ENCODE data around the gene KCTD7. TPM values are rescaled to one million over a fixed set of nuclear protein-coding genes. Genes with fewer than 3 reads are reported as not detected.
"Not testable (repeated sequence)": the region's sequence is repeated elsewhere in the genome, so short reads cannot be mapped to it uniquely, and the experiment has no call there.

KCTD7 gene
- total and polyA plus RNA-seq, 2 of the 13 experiments (the other 11 are each of a cell fraction or from before 2014, with no cell fraction given): 7.3 to 13.5 TPM

DNA sequence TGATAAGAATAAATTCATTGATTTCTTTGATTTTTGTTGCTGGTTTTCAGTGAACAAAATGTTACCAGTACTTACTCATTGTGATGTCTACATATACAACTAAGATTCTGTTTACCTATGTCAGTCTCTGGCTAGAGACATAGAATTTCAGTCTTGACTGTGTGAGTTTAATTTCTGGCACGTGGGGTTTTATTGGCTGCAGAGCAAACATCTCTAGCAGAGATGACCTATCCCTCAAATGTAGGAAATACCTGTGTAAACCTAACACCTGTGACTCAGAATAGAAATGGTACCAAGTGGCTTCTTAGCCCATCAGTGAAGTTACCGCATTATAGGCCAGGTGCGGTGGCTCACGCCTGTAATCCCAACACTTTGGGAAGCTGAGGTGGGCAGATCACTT lies 57.0 kb downstream of the KCTD7 start:
- WGBS (ENCODE audit: low lambda C conversion rate): 100% methylated on average over 4 of the region's 4 CpGs
- H3K27me3 ChIP-seq (ENCODE audit: control insufficient read depth in 1 of 2, insufficient read depth in 2 of 2, low read length in 2 of 2); H2AFZ ChIP-seq (ENCODE audit: low read length); H3K27ac ChIP-seq (ENCODE audit: extremely low read length, insufficient read depth, low read length); intact Hi-C loops (cut with micrococcal nuclease; ENCODE audit: unreplicated experiment); DNase-seq (ENCODE audit: low spot score); ATAC-seq; CTCF ChIA-PET (ENCODE audit: low intra/inter-chr PET ratio, low total read pairs); H3K4me3 ChIP-seq (replicated peaks in 1 of 3; ENCODE audit: insufficient read depth in 1 of 3, low read depth in 2 of 3, low read length in 3 of 3); in situ Hi-C loops (cut with HindIII; ENCODE audit: extremely low pct_ligation_motif_present, low pct_unique_long_range_greater_than_20kb); BruUV-seq (replicated peaks); H4K20me1 ChIP-seq (ENCODE audit: insufficient read depth, low read length); H3K4me2 ChIP-seq (ENCODE audit: low read depth, low read length); FAIRE-seq; H3K9ac ChIP-seq (ENCODE audit: insufficient read depth, low read depth, low read length); H3K36me3 ChIP-seq (replicated peaks in 1 of 2; ENCODE audit: control insufficient read depth in 1 of 2, insufficient read depth in 2 of 2, low read length in 2 of 2); H3K9me3 ChIP-seq (ENCODE audit: low read length): not testable (repeated sequence)
- POLR2A ChIA-PET: interaction anchor here (0.7 kb wide), 1 partner anchor 668 kb away, joined by 3 read pairs; no protein-coding TSS in a partner anchor
- Histone ChIP-seq H3K79me2 (ENCODE audit: insufficient read depth, low read length) (peaks cover 59% of the 10 kb centered on the region), H3K4me1 (ENCODE audit: insufficient read depth, low read length) (peaks cover 38% of the 10 kb centered on the region)

DNA sequence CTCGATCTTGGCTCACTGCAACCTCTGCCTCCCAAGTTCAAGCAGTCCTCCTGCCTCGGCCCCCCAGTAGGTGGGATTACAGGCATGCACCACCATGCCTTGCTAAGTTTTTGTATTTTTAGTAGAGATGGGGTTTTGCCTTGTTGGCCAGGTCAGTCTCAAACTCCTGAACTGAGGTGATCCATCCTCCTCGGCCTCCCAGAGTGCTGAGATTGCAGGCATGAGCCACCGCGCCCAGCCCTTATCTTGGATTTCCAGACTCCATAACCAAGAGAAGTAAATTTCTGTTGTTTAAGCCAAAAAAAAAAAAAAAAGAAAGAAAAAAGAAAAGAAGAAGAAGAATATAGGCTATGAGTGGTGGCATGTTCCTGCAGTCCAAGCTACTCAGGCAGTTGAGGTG lies 58.5 kb downstream of the KCTD7 start:
- Histone ChIP-seq H3K9me3 (ENCODE audit: low read length) (no peaks in the 10 kb centered on the region), H3K36me3 (replicated peaks in 1 of 2; ENCODE audit: control insufficient read depth in 1 of 2, insufficient read depth in 2 of 2, low read length in 2 of 2) (0 out of 5 replicates have a peak, but pooled peaks cover 0 to 2% of the 10 kb centered on the region in 2 experiments), H3K4me3 (replicated peaks in 1 of 3; ENCODE audit: insufficient read depth in 1 of 3, low read depth in 2 of 3, low read length in 3 of 3) (no peak overlapping the region), H3K79me2 (ENCODE audit: insufficient read depth, low read length) (peaks cover 50% of the 10 kb centered on the region), H3K27ac (ENCODE audit: extremely low read length, insufficient read depth, low read length) (no peak overlapping the region), H3K27me3 (ENCODE audit: control insufficient read depth in 1 of 2, insufficient read depth in 2 of 2, low read length in 2 of 2) (no peaks in the 10 kb centered on the region), H2AFZ (ENCODE audit: low read length) (no peak overlapping the region), H3K4me2 (ENCODE audit: low read depth, low read length) (no peak overlapping the region), H4K20me1 (ENCODE audit: insufficient read depth, low read length) (peaks cover 4% of the 10 kb centered on the region; the same call in 1 of the 2 replicates), H3K9ac (ENCODE audit: insufficient read depth, low read depth, low read length) (no peak overlapping the region), H3K4me1 (ENCODE audit: insufficient read depth, low read length) (peaks cover 30% of the 10 kb centered on the region)
- TF ChIP-seq HNRNPLL (IDR thresholded peaks at IDR 0.05; ENCODE audit: low read depth, low read length, poor library complexity, severe bottlenecking): no peak
- TF ChIP-seq HMGA1 (CRISPR knock-in tag; conservative IDR thresholded peaks at IDR 0.05): no peak
- TF ChIP-seq ZNF207 (IDR thresholded peaks at IDR 0.05; ENCODE audit: borderline replicate concordance): no peak
- no peak for TF ChIP-seq ZNF180 (CRISPR knock-in tag; IDR thresholded peaks at IDR 0.05; ENCODE audit: borderline replicate concordance, low read depth)
- TF ChIP-seq HDAC6 (IDR thresholded peaks at IDR 0.05; ENCODE audit: low read depth, low read length): no peak
- TF ChIP-seq, protein P1, sequence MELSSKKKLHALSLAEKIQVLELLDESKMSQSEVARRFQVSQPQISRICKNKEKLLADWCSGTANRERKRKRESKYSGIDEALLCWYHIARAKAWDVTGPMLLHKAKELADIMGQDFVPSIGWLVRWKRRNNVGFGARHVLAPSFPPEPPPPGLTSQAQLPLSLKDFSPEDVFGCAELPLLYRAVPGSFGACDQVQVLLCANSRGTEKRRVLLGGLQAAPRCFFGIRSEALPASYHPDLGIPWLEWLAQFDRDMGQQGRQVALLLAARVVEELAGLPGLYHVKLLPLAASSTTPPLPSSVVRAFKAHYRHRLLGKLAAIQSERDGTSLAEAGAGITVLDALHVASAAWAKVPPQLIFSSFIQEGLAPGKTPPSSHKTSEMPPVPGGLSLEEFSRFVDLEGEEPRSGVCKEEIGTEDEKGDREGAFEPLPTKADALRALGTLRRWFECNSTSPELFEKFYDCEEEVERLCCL (CRISPR knock-in tag; IDR thresholded peaks at IDR 0.05; ENCODE audit: borderline replicate concordance): no peak
- no peak for TF ChIP-seq FOXA3 (CRISPR knock-in tag; IDR thresholded peaks at IDR 0.05)
- no peak for TF ChIP-seq SETDB1 (CRISPR knock-in tag; IDR thresholded peaks at IDR 0.05; ENCODE audit: borderline replicate concordance)
- TF ChIP-seq CCDC6 (CRISPR knock-in tag; IDR thresholded peaks at IDR 0.05): no peak
- TF ChIP-seq PHB2 (IDR thresholded peaks at IDR 0.05; ENCODE audit: partially characterized antibody): no peak
- TF ChIP-seq MYNN (CRISPR knock-in tag; IDR thresholded peaks at IDR 0.05; ENCODE audit: low read depth): no peak
- FAIRE-seq: no peak
- no peak for DNase-seq (ENCODE audit: low spot score)
- in situ Hi-C loops (cut with HindIII; ENCODE audit: extremely low pct_ligation_motif_present, low pct_unique_long_range_greater_than_20kb) (no loop called here), intact Hi-C loops (cut with micrococcal nuclease; ENCODE audit: unreplicated experiment) (no loop called here)
- no peak for ATAC-seq
- CTCF ChIA-PET (ENCODE audit: low intra/inter-chr PET ratio, low total read pairs): no interaction called here
- POLR2A ChIA-PET: no interaction called here
- WGBS (ENCODE audit: low lambda C conversion rate): 94% methylated on average over 5 of the region's 5 CpGs
- no TSS peak for BruUV-seq (replicated peaks)

DNA sequence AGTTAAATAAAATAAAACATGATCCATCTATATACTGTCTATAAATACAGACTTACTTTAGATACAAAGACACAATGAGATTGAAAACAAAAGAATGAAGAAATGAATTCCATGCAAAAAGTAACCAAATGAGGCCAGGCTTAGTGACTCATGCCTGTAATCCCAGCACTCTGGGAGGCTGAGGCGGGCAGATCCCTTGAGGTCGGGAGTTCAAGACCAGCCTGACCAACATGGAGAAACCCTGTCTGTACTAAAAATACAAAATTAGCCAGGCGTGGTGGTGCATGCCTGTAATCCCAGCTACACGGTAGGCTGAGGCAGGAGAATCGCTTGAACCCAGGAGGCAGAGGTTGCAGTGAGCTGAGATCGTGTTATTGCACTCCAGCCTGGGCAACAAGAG lies 59.0 kb downstream of the KCTD7 start:
- Histone ChIP-seq H3K79me2 (ENCODE audit: insufficient read depth, low read length) (peaks cover 48% of the 10 kb centered on the region), H3K4me1 (ENCODE audit: insufficient read depth, low read length) (peaks cover 30% of the 10 kb centered on the region)
- H3K27ac ChIP-seq (ENCODE audit: extremely low read length, insufficient read depth, low read length); BruUV-seq (replicated peaks); H3K36me3 ChIP-seq (replicated peaks in 1 of 2; ENCODE audit: control insufficient read depth in 1 of 2, insufficient read depth in 2 of 2, low read length in 2 of 2); DNase-seq (ENCODE audit: low spot score); in situ Hi-C loops (cut with HindIII; ENCODE audit: extremely low pct_ligation_motif_present, low pct_unique_long_range_greater_than_20kb); H3K4me3 ChIP-seq (replicated peaks in 1 of 3; ENCODE audit: insufficient read depth in 1 of 3, low read depth in 2 of 3, low read length in 3 of 3); ATAC-seq; CTCF ChIA-PET (ENCODE audit: low intra/inter-chr PET ratio, low total read pairs); POLR2A ChIA-PET; H3K9ac ChIP-seq (ENCODE audit: insufficient read depth, low read depth, low read length); H4K20me1 ChIP-seq (ENCODE audit: insufficient read depth, low read length); H2AFZ ChIP-seq (ENCODE audit: low read length); FAIRE-seq; H3K27me3 ChIP-seq (ENCODE audit: control insufficient read depth in 1 of 2, insufficient read depth in 2 of 2, low read length in 2 of 2); H3K4me2 ChIP-seq (ENCODE audit: low read depth, low read length); intact Hi-C loops (cut with micrococcal nuclease; ENCODE audit: unreplicated experiment); H3K9me3 ChIP-seq (ENCODE audit: low read length): not testable (repeated sequence)
- 98% methylated on average over 6 of the region's 6 CpGs for WGBS (ENCODE audit: low lambda C conversion rate)

Data from HepG2 (cell line).